Measurements from ENCODE around the gene UST.
"Not testable (repeated sequence)": the region's sequence is repeated elsewhere in the genome, so short reads cannot be mapped to it uniquely, and the experiment has no call there.

UST gene

GRCh38 chr6:149015535-149016525, 269.0 kb downstream of the UST start:
- DNase-seq = no peak

GRCh38 chr6:149016716-149017115, 269.9 kb downstream of the UST start:
- DNase-seq = no peak

GRCh38 chr6:149020319-149020718, 273.5 kb downstream of the UST start:
- DNase-seq = no peak

GRCh38 chr6:149024361-149024760, 277.5 kb downstream of the UST start:
- DNase-seq = no peak

GRCh38 chr6:149025061-149025460, 278.2 kb downstream of the UST start:
- no peak for DNase-seq

- no peak for DNase-seq
Observed at GRCh38 chr6:149026530-149026942, 279.7 kb downstream of the UST start.

- DNase-seq = no peak
Observed at GRCh38 chr6:149027484-149027883, 280.7 kb downstream of the UST start.

- DNase-seq = peak; percentile 72 to 81
Observed at GRCh38 chr6:149028767-149029405, 282.1 kb downstream of the UST start.

GRCh38 chr6:149031201-149031858, 284.5 kb downstream of the UST start:
- DNase-seq = no peak

- DNase-seq = peak; percentile 28 to 35
Observed at GRCh38 chr6:149031859-149032598, 285.2 kb downstream of the UST start.

- DNase-seq = peak; percentile 50 to 59
Observed at GRCh38 chr6:149032599-149033405, 286.0 kb downstream of the UST start.

GRCh38 chr6:149033454-149033853, 286.6 kb downstream of the UST start:
- DNase-seq = no peak

- DNase-seq = no peak
Observed at GRCh38 chr6:149035766-149036165, 288.9 kb downstream of the UST start.

GRCh38 chr6:149037051-149037671, 290.3 kb downstream of the UST start:
- DNase-seq = no peak

- not testable (repeated sequence) for DNase-seq
Observed at GRCh38 chr6:149039025-149039424, 292.2 kb downstream of the UST start.

GRCh38 chr6:149041953-149042352, 295.1 kb downstream of the UST start:
- no peak for DNase-seq

GRCh38 chr6:149043476-149044130, 296.8 kb downstream of the UST start:
- no peak for DNase-seq

- no peak for DNase-seq
Observed at GRCh38 chr6:149044528-149044927, 297.7 kb downstream of the UST start.

- no peak for DNase-seq
Observed at GRCh38 chr6:149045404-149045803, 298.6 kb downstream of the UST start.

- DNase-seq = no peak
Observed at GRCh38 chr6:149046164-149046821, 299.5 kb downstream of the UST start.
